ENCODE results near the gene KRT14.
"Not testable (repeated sequence)": the region's sequence is repeated elsewhere in the genome, so short reads cannot be mapped to it uniquely, and the experiment has no call there.

KRT14 gene

GRCh38 chr17:41547921-41548843 is 38.5 kb downstream of the KRT14 start:
- no peak for DNase-seq (ENCODE audit: low spot score)

GRCh38 chr17:41547378-41547841 is 39.3 kb downstream of the KRT14 start:
- no peak for DNase-seq (ENCODE audit: low spot score)

GRCh38 chr17:41546819-41547218 is 39.9 kb downstream of the KRT14 start:
- DNase-seq (ENCODE audit: low spot score): no peak

GRCh38 chr17:41545829-41546410 is 40.8 kb downstream of the KRT14 start:
- DNase-seq (ENCODE audit: low spot score): no peak

GRCh38 chr17:41544935-41545334 is 41.8 kb downstream of the KRT14 start:
- DNase-seq (ENCODE audit: low spot score): no peak

GRCh38 chr17:41544491-41544892 is 42.2 kb downstream of the KRT14 start:
- no peak for DNase-seq (ENCODE audit: low spot score)

- DNase-seq (ENCODE audit: low spot score): not testable (repeated sequence)
These were observed 43.9 kb downstream of the KRT14 start for GRCh38 chr17:41542786-41543185.

GRCh38 chr17:41542357-41542756 is 44.3 kb downstream of the KRT14 start:
- no peak for DNase-seq (ENCODE audit: low spot score)

- no peak for DNase-seq (ENCODE audit: low spot score)
These were observed 45.6 kb downstream of the KRT14 start for GRCh38 chr17:41540921-41541625.

- DNase-seq (ENCODE audit: low spot score): no peak
These were observed 46.6 kb downstream of the KRT14 start for GRCh38 chr17:41539979-41540701.

GRCh38 chr17:41539071-41539492 is 47.6 kb downstream of the KRT14 start:
- no peak for DNase-seq (ENCODE audit: low spot score)

- no peak for DNase-seq (ENCODE audit: low spot score)
These were observed 48.1 kb downstream of the KRT14 start for GRCh38 chr17:41538565-41538991.

- no peak for DNase-seq (ENCODE audit: low spot score)
These were observed 48.7 kb downstream of the KRT14 start for GRCh38 chr17:41537990-41538389.

- DNase-seq (ENCODE audit: low spot score): no peak
These were observed 49.1 kb downstream of the KRT14 start for GRCh38 chr17:41537614-41537954.

- DNase-seq (ENCODE audit: low spot score): no peak
These were observed 49.7 kb downstream of the KRT14 start for GRCh38 chr17:41536741-41537613.

- DNase-seq (ENCODE audit: low spot score): no peak
These were observed 50.8 kb downstream of the KRT14 start for GRCh38 chr17:41535764-41536481.

- no peak for DNase-seq (ENCODE audit: low spot score)
These were observed 51.7 kb downstream of the KRT14 start for GRCh38 chr17:41534899-41535546.

GRCh38 chr17:41533613-41534012 is 53.1 kb downstream of the KRT14 start:
- DNase-seq (ENCODE audit: low spot score): no peak

- no peak for DNase-seq (ENCODE audit: low spot score)
These were observed 53.6 kb downstream of the KRT14 start for GRCh38 chr17:41532947-41533570.

All from HuH-7.5 (cell line).